GM23338 (cell line): ENCODE results near the gene BHLHE41. TPM values are rescaled to one million over a fixed set of nuclear protein-coding genes. Genes with fewer than 3 reads are reported as not detected.
A peak's percentile ranks its signal among the peaks of the same experiment; 100 is the strongest.

Experiments
- ATAC-seq: fragments of 200-7000 bp; cut with Tn5 transposase; 3 replicates; pipeline ENCODE4 v1.9.1; 2020
- DNase-seq: peaks from one replicate; pipeline ENCODE4 v3.0.0-alpha.2; 2015; ENCODE audit warnings: low spot score
- H2AFZ ChIP-seq: fragments of 200-600 bp; sonication (generic); 2 replicates; pipeline ENCODE4 v1.8.0; 2016; ENCODE audit warnings: antibody characterized with exemption, mild to moderate bottlenecking, moderate library complexity
- H3F3A ChIP-seq: fragments of 200-600 bp; sonication (generic); replicated peaks from 2 replicates; pipeline ENCODE4 v1.8.0; 2017; ENCODE audit warnings: antibody characterized with exemption, mixed run types, low read depth
- H3K27ac ChIP-seq: fragments of 200-600 bp; sonication (generic); 2 replicates; pipeline ENCODE4 v1.6.1; 2016; ENCODE audit warnings: low read depth
- H3K27me3 ChIP-seq: fragments of 200-600 bp; sonication (generic); 2 replicates; pipeline ENCODE4 v1.8.0; 2016; ENCODE audit warnings: mild to moderate bottlenecking, mixed run types, moderate library complexity; ENCODE audit not compliant: insufficient read depth
- H3K36me3 ChIP-seq: fragments of 200-600 bp; sonication (generic); 2 replicates; pipeline ENCODE4 v1.8.0; 2016; ENCODE audit warnings: mild to moderate bottlenecking; ENCODE audit not compliant: insufficient read depth
- H3K4me1 ChIP-seq: fragments of 200-600 bp; sonication (generic); 2 replicates; pipeline ENCODE4 v1.8.0; 2016; ENCODE audit warnings: mild to moderate bottlenecking, moderate library complexity; ENCODE audit not compliant: insufficient read depth
- H3K4me2 ChIP-seq: fragments of 200-600 bp; sonication (generic); 2 replicates; pipeline ENCODE4 v1.7.1; 2017; ENCODE audit warnings: mixed run types
- H3K4me3 ChIP-seq: fragments of 200-600 bp; sonication (generic); 2 replicates; pipeline ENCODE4 v1.6.1; 2016; ENCODE audit warnings: mixed run types
- H3K79me2 ChIP-seq: fragments of 200-600 bp; sonication (generic); replicated peaks from 2 replicates; pipeline ENCODE4 v1.8.0; 2017; ENCODE audit warnings: mild to moderate bottlenecking; ENCODE audit not compliant: insufficient read depth
- H3K9me2 ChIP-seq: fragments of 200-600 bp; sonication (generic); 2 replicates; pipeline ENCODE4 v1.8.0; 2017; ENCODE audit not compliant: insufficient read depth
- H4K20me1 ChIP-seq: fragments of 200-600 bp; sonication (generic); replicated peaks from 2 replicates; pipeline ENCODE4 v1.8.0; 2017; ENCODE audit warnings: mild to moderate bottlenecking; ENCODE audit not compliant: insufficient read depth
- H3K27ac Mint-ChIP-seq: 2 replicates; pipeline ENCODE4 v1.8.0; 2020; ENCODE audit warnings: inconsistent platforms, mild to moderate bottlenecking, moderate library complexity, mixed read lengths
- H3K27me3 Mint-ChIP-seq: 3 replicates; pipeline ENCODE4 v1.8.0; 2022; ENCODE audit warnings: low read depth, mild to moderate bottlenecking, moderate library complexity, mixed read lengths, inconsistent platforms; ENCODE audit not compliant: insufficient read depth, poor library complexity
- H3K36me3 Mint-ChIP-seq: 3 replicates; pipeline ENCODE4 v1.8.0; 2021; ENCODE audit warnings: low read depth, mild to moderate bottlenecking, inconsistent platforms, moderate library complexity, mixed read lengths
- H3K4me1 Mint-ChIP-seq: 3 replicates; pipeline ENCODE4 v1.8.0; 2020; ENCODE audit warnings: mild to moderate bottlenecking, inconsistent platforms, mixed read lengths
- H3K4me3 Mint-ChIP-seq: 3 replicates; pipeline ENCODE4 v1.8.0; 2021; ENCODE audit warnings: moderate library complexity, mild to moderate bottlenecking, inconsistent platforms, mixed read lengths
- H3K9me3 Mint-ChIP-seq: 3 replicates; pipeline ENCODE4 v1.8.0; 2020; ENCODE audit warnings: moderate library complexity, mild to moderate bottlenecking, inconsistent platforms, mixed read lengths
- CTCF ChIP-seq, 2 experiments: fragments of 200-600 bp in 1 of 2; sonication (generic) in 1 of 2; conservative IDR thresholded peaks; 2 replicates each; pipeline versions ENCODE4 v1.5.1 to v1.6.1; 2016 to 2017; ENCODE audit warnings: antibody characterized with exemption in 2 of 2, low read depth in 2 of 2, mild to moderate bottlenecking in 2 of 2, moderate library complexity in 1 of 2
- ETS1 ChIP-seq: IDR thresholded peaks from 2 replicates; pipeline ENCODE4 v1.6.1; 2016; ENCODE audit warnings: antibody characterized with exemption
- EZH2 ChIP-seq: fragments of 200-600 bp; sonication (generic); IDR thresholded peaks from one replicate; pipeline ENCODE4 v1.8.0; 2017; ENCODE audit warnings: antibody characterized with exemption, mild to moderate bottlenecking, low read depth; ENCODE audit not compliant: unreplicated experiment
- EZH2phosphoT487 ChIP-seq: fragments of 200-600 bp; sonication (generic); IDR thresholded peaks from one replicate; pipeline ENCODE4 v1.8.1; 2018; ENCODE audit warnings: antibody characterized with exemption; ENCODE audit not compliant: unreplicated experiment
- JUNB ChIP-seq: IDR thresholded peaks from one replicate; pipeline ENCODE4 v1.6.1; 2016; ENCODE audit warnings: antibody characterized with exemption; ENCODE audit not compliant: unreplicated experiment
- NANOG ChIP-seq: IDR thresholded peaks from 2 replicates; pipeline ENCODE4 v1.6.1; 2016; ENCODE audit warnings: antibody characterized with exemption, borderline replicate concordance
- REST ChIP-seq: IDR thresholded peaks from one replicate; pipeline ENCODE4 v1.6.1; 2018; ENCODE audit warnings: antibody characterized with exemption; ENCODE audit not compliant: unreplicated experiment
- STAT1 ChIP-seq: IDR thresholded peaks from one replicate; pipeline ENCODE4 v1.6.1; 2016; ENCODE audit warnings: antibody characterized with exemption; ENCODE audit not compliant: unreplicated experiment
- ZNF114 ChIP-seq: fragments of 250-450 bp; sonication (Bioruptor Pico); IDR thresholded peaks from 2 replicates; pipeline ENCODE4 v1.5.0; 2020; ENCODE audit warnings: mild to moderate bottlenecking, moderate library complexity
- ZNF462 ChIP-seq: fragments of 250-450 bp; sonication (Bioruptor Pico); IDR thresholded peaks from 2 replicates; pipeline ENCODE4 v1.5.0; 2020; ENCODE audit warnings: mild to moderate bottlenecking, moderate library complexity
- polyA plus RNA-seq: library from polyadenylated mRNA; unstranded; fragments of >200 nt; fragmentation: Nextera tagmentation; extraction: Ambion mirVana; gene quantifications from 2 replicates; pipeline ENCODE4 v1.2.1, GENCODE V29; 2016
- total RNA-seq: library from RNA; depleted of rRNA; stranded (reverse); fragments of >200 nt; shearing (Covaris generic); gene quantifications from 2 replicates; pipeline ENCODE4 v1.2.3, GENCODE V29; 2014

The BHLHE41 gene
- total and polyA plus RNA-seq, 2 experiments from 2014 or later, result 1.6 to 2.9 TPM

GRCh38 chr12:26162174-26162573 lies 37.3 kb upstream of the BHLHE41 start (continued):
- TF ChIP-seq ZNF114 (CRISPR knock-in tag) (no peak), STAT1 (no peak), JUNB (no peak), NANOG (no peak), CTCF (conservative IDR thresholded peaks at IDR 0.05; ENCODE audit: low read depth in 2 of 2) (no peak)

- H3K27me3 ChIP-seq, result no peaks in the 10 kb centered on the region
- no peak overlapping the region for H3K4me3 ChIP-seq
- no peak overlapping the region for H3K27ac Mint-ChIP-seq
- no peak for TF ChIP-seq ETS1
- no peak for TF ChIP-seq ZNF462
- no peak for TF ChIP-seq EZH2phosphoT487
- TF ChIP-seq STAT1, result no peak
- no peak for TF ChIP-seq REST
- TF ChIP-seq EZH2, result no peak
- TF ChIP-seq NANOG, result no peak
- TF ChIP-seq ZNF114 (CRISPR knock-in tag), result no peak
These were observed 33.4 kb upstream of the BHLHE41 start for GRCh38 chr12:26158078-26158764.

More at GRCh38 chr12:26158078-26158764, 33.4 kb upstream of the BHLHE41 start:
- peaks cover 3% of the 10 kb centered on the region for H3K27me3 Mint-ChIP-seq
- H3K4me3 Mint-ChIP-seq, result no peak overlapping the region
- Histone ChIP-seq H3K9me2 (peaks cover 8% of the 10 kb centered on the region; the same call in 1 of the 2 replicates), H3K4me1 (peaks cover 5% of the 10 kb centered on the region; the same call in 1 of the 2 replicates), H2AFZ (peak overlapping the region; percentile 73; the same call in 1 of the 2 replicates), H3K4me2 (no peak overlapping the region), H3F3A (no peaks in the 10 kb centered on the region), H4K20me1 (no peaks in the 10 kb centered on the region), H3K27ac (no peak overlapping the region), H3K79me2 (no peaks in the 10 kb centered on the region), H3K36me3 (no peaks in the 10 kb centered on the region)
- peak; percentile 48 for DNase-seq
- peaks cover 22% of the 10 kb centered on the region for H3K4me1 Mint-ChIP-seq
- H3K9me3 Mint-ChIP-seq, result no peaks in the 10 kb centered on the region; the same call in 2 of the 3 replicates
- H3K36me3 Mint-ChIP-seq, result no peaks in the 10 kb centered on the region
- ATAC-seq, result peak; percentile 85
